NCI-H82 treated with DMSO at 0.1 percent for 48 hours (cell line): ENCODE measurements around the gene XYLB.
"Not testable (repeated sequence)": the region's sequence is repeated elsewhere in the genome, so short reads cannot be mapped to it uniquely, and the experiment has no call there.

ENCODE experiments used
- DNase-seq: peaks from one replicate; lab custom pipeline; 2025; ENCODE audit not compliant: unreplicated experiment; lab: John Stamatoyannopoulos, UW

Gene XYLB

DNA sequence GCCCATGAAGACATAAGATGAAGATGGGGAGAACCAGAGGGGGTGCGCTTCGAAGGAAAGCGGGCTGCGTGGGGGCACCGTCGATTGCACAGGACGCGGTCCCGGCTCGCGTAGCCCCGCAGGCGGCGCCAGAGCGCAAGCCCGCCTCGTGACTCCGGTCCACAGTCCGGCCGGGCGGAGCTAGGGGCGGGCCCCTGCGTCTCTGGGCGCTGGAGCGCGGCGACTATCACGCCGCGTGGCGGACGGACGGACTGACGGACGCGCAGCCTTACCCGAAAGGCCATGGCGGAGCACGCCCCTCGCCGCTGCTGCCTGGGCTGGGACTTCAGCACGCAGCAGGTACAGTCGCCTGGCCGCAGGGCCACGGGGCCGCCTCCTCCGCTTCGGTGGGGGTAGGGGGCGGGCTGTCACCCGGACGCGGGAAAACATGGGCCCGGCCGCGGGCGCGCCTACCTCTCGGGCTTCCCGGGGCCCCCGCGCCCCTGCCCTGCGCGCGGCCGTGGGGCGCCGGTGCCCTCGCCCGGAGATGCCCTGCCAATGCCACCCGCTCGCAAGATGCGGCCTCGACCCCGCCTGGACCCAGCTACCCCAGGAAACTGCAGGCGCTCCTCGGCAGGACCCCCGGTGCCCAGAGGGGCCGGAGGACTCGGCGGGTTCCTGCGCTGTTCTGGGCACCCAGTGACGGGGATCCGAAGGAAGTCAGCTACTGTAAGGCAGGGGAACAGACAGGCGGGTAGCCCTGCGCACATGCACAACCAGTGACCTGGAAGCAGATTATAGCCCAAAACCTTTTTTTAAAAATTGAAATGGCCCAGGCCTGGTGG lies at the start of gene XYLB:
TSS of gene XYLB (plus strand) at position 199 of the 824 bp plus-strand sequence. CDS start at position 283, 84 bp downstream.
- DNase-seq, result peak; percentile 21

DNA sequence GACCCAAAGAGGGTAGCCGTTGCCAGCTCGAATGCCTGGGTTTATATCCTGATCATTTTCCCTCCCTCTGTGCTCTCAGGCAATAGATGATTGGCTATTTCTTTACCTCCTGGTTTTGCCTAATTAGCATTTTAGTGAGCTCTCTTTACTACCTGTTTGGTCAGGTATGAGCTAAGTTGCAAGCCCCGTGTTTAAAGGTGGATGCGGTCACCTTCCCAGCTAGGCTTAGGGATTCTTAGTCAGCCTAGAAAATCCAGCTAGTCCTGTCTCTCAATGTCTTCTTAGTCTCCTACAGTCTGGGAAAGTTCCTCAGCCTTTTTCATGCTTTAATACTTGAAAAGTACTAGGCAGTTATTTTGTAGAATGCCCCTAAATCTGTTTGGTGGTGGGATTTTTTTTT lies 49.5 kb upstream of the XYLB start:
- not testable (repeated sequence) for DNase-seq

DNA sequence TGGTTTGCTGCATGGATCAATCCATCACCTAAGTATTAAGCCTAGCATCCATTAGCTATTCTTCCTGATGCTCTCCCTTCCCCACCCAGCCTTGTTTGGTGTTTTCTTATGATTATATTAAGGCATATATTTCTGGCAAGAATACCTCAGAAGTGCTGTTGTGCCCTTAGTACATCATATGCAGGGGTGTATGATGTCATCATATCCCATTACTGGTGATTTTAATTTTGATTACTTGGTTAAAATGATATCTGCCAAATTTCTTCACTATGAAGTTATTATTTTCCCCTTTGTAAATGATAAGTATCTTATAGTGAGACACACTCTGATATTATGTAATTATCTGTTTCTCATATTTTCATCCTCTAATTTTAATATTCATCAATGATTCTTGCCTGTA lies 49.0 kb upstream of the XYLB start:
- DNase-seq, result no peak

DNA sequence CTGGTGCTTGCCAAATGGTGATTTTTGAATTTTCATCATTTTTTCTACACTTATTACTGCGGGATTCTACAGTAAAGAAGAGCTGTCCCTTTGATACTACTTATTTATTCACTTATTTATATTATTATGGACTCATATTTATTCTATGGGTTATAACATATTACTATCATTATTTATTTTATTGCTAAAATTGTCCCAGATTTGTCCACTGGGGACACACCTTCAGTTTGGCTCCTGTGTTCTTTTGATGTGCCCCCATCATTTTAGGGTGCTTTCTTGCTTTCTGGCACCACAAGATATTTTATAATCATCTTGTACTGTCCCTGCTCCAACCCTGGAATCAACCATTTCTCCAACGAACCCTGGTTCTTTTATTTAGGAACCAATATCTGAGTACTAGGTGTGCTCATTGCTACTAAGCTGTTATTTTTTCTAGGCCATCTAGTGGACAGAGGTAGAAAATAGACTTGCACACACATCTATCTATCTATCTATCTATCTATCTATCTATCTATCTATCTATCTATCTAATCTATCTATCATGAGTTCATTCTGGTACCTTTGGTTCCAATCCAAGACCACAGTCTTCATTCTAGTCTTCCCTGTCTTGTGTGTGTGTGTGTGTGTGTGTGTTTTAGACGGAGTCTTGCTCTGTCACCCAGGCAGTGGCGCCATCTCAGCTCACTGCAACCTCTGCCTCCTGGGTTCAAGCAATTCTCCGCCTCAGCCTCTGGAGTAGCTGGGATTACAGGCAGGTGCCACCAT lies 48.5 kb upstream of the XYLB start:
- DNase-seq, result no peak

DNA sequence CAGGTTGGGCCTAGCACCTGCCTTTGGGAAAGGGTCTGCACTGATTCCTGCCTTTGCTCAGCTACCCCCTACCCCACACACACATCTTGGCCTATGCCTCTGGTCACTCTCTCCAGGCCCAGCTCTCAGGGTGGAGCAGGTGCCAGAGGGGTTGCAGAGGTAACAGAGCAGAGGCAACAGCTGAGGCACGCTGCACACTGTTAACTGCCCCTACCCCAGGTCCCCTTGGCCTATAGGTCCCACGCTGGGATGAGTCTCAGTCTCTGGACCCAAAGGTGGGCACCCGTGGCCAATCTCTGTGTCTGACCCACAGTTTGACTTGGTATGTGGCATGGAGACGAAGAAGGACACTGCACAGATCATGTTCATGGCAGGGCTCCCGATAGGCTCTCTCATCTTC lies 39.6 kb upstream of the XYLB start:
- no peak for DNase-seq

DNA sequence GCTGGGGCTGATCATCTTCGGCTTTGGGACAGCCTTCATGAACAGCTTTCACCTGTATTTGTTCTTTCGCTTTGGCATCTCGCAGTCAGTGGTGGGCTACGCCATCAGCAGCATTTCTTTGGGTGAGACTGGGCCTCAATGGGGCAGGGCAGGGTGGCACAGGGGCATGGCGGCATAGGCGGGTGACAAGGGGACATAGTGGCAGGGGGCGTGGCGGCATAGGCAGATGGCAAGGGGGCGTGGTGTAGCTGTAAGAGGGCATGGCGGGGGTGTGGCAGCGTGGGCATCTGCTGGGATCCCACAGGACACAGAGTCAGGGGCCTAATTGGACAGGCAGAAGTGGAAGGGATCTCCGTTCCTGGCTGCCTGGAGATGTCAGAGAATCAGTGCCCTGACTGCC lies 39.0 kb upstream of the XYLB start:
- no peak for DNase-seq

DNA sequence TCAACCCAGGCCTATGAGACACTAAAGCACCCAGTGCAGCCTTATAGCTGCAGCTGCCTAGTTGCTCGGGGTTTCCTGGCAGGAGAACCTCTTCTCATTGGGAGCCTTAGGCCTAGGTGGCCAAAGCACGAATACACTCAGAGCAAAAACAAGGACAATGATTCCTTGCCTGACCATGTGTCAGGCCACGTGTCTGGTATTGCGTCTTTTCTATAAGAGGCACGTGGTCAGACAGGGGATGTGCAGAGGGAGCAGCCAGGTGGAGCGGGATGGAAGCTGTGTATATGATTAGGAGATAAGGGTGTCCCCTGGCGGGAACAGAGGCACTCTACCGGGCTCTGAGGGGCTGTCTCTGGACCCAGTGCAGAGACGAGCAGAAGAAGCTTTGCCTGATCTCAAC lies 38.1 kb upstream of the XYLB start:
- DNase-seq, result no peak

DNA sequence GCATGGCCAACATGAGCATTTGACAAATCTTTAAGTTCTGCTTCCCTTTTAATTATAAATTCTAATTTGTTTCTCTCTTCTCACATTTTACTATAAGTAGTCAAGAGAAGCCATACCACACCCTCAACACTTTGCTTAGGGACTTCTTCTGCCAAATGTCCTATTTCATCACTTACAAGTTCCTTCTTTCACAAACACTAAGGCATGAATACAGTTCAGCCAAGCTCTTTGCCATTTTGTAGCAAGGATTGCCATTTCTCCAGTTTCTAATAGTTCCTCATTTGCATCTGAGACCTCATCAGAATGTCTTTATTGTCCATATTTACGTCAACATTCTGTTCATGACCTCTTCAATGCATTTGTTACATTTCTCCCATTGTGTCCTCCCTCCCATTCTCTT lies 35.1 kb upstream of the XYLB start:
- DNase-seq, result no peak

DNA sequence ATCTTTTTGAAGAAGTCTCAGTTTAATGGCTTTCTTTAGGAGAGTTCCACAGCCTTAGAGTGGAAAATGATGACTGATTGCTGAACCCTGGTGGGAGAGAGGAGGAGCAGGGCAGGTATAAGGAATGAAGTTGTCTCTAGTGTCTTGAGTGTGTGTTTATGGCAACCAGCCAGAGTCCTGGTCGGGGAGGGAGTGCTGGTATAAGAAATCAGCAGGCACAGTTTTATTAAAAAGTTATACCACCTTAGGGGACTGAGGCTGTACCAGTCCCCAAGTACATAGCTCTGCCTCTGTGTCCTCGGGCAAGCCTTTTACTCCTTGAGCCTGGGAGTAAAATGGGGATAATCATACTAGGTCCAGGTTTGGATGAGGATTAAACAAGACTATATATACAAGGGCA lies 34.6 kb upstream of the XYLB start:
- no peak for DNase-seq

DNA sequence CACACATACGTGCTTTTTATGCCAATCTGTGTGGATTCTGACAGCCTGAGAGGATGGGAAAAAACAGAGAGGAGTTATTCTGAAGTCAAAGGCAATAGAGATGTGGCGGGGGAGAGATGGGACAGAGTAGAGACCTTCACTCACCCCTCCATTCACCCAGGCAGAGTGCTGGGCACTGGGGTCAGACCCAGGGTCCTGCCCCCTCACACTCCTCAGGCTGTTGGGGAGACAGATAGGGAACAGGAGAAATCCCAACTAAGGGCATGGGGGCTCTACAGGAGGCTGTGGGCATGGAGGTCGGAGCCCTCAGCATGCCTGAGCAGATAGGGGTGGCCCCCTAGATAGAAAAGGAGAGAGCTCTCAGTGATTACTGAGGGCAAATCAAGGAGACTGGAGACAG lies 34.2 kb upstream of the XYLB start:
- no peak for DNase-seq

DNA sequence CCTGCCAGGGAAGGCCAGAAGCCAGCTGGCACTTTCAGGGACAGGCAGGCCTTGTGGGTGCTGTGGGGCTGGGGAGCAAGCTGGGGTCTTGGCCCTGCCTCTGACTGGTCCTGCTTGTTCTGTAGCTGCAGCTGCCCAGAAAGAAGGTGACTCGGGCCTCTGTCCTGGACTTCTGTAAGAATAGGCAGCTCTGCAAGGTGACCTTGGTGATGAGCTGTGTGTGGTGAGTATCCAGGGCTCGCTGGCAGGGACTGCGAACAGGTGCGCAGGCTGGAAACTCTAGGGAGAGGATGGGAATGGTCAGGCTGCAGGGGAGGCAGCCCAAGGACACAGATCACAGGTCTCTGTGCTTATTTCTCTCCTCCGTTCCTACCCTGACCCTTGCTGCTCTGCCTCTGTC lies 33.3 kb upstream of the XYLB start:
- DNase-seq, result no peak

DNA sequence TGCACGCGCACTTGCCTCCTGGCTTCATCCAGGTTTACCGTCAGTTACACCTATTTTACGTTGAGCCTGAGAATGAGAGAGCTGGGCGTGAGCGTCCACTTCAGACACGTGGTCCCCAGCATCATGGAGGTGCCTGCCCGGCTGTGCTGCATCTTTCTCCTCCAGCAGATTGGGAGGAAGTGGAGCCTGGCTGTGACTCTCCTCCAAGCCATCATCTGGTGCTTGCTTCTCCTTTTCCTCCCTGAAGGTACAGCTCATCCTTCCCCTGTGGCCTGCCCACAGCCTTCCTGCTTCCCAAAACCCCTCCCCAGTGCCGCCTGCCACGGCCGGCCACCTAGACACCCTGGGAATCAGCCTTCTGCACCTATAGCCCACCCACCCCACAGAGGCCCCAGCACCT lies 32.9 kb upstream of the XYLB start:
- DNase-seq, result no peak

DNA sequence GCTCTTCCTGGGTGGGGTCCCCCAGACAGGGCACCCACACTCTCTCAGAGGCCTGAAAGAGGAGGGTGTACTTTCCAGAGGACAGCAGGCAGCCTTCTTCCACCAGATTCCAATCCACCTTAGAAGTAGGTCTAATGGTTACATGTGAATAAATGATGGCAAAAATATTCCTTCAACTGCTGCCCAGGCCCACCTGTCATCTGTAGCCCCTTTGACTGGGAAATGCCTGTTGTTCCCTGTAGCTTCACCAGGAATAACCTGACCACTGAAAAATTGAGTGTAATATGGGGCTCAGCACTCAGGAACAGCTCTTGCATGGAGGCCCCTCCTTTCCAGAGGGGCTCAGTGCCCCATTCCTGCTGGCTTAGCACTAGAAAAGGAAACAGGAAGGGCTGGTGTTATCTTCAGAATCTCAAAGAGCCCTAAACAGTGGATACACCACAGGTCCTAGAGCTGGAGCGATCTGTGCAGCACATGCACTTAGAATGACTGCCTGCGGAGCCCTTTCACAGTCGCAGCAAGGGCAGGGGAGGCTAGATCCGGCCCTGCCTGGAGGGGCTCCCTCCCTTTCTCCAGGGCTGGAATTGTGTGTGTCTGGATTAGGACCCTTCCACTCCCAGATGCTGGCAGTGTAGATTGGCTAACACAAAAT lies 32.3 kb upstream of the XYLB start:
- no peak for DNase-seq

DNA sequence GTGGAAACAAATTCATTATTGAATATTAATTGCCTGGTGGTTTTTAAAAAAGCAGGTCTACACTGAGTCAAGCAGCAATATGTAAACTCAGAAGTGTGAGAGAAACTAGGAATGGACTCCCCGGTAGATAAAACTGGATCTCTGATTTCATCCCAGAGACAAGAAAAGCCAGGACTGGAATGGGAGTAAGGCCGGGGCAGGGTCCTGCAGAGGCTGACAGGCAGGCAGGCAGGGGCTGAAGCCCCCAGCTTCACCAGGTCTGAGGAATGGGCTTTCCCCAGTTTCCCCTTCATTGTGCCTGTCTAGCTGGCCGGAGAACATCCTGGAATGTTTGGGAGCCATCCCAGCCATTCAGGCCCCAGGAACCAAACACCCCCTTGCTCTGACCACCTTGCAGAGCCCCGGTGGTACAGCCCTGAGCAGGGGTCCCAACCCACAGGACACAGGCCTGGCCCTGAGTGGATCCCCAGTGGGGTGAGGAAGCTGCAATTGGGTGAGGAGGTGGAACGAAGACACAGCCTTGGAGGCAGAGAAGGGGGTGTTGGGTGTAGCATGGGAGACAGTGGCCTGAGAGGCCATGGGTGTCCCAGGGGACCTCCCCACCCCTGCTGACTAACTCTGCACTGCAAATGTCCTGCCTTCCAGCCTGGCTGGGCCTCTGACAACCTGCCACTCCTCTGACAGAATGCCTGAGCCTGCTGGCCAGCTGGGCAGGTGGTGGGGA lies 31.7 kb upstream of the XYLB start:
- DNase-seq, result no peak

DNA sequence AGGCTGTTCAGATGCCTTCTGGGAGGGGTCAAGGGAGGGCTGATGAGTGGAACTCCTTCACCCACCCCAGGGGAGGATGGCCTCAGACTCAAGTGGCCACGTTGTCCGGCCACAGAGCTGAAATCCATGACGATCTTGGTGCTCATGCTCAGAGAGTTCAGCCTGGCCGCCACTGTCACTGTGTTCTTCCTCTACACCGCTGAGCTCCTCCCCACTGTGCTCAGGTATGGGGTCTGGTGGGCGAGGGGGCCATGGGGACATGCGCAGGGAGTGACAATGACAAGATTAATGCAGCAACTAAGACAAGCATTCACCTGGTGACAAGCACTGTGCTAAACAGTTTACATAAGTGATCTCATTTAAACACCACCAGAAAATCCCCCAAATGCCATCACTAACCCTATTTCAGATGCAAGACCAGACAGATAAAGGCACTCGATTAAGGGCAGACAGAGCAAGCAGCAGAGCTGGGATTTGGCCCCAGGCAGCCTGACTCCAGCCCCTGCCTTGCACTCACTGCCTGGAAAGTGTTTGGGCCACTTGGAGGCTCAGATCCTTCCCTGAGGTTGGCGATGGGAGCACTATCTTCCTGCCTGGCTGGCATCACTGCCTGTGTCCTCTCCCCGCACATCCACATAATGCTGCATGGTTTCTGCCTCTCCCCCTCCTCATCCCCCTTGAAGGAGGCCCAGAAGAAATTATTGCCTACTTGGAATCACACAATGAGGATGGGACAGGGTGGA lies 30.9 kb upstream of the XYLB start:
- DNase-seq, result no peak

DNA sequence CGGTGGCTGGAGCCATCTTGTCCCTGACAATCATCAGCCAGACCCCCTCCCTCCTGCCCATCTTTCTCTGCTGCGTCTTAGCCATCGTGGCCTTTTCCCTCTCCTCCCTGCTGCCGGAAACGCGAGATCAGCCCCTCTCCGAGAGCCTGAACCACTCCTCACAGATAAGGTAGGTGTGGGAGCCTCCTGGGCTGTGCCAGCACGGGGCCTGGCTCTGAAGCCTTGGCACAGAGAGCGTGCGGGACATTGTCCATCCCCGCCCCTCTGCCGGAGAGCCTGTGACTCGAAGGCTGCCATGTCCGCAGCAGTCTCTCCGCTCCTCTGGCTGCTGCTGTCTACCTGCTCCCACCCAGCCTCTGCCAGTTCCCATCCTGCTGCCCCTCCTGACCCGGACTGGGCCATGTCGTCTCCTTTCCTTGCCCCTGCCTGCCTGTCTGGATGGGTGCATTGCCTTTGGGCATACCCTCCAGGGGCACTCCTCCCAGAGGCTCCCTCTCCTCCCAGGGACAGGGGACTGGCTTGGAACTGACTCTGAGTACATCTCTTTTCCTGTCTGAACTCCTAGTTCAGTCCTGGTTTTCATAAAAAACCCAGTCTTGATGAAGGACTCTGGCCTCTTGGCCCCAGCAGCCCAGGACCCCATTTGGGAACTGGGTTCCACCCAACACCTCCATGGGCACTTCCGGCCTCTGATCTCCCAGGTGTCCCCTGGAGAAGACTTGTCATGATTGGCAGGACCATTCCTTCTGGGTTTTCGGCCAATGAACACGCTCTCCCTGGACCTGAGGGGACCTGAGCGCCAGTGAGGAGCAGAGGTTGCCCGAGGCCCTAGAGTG lies 30.0 kb upstream of the XYLB start:
- no peak for DNase-seq

DNA sequence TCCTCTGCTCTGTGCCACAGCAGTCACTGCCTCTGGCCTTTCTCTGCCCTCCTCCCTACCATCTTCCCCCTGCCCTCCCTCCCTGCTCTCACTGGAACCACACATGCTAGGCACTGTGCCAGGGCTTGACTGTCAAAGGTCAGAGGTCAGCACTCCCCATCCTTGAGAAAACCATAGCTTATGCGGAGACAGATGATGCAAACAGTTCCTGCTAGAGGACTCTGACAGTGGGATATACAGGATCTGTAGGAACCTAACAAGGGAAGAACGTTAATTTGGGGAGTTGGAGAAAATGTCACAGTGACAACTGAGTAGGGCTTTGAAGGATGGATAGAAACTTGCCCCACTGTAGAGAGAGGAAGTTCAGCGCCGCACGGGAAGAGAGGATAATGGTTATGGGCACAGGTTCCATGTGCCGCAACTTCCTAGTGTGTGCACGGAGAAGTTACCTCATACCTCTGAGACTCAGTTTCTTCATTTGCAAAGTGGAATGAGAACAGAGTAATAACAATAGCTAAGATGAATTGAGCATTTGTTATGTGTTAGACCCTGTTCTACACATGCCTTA lies 29.3 kb upstream of the XYLB start:
- DNase-seq, result no peak

DNA sequence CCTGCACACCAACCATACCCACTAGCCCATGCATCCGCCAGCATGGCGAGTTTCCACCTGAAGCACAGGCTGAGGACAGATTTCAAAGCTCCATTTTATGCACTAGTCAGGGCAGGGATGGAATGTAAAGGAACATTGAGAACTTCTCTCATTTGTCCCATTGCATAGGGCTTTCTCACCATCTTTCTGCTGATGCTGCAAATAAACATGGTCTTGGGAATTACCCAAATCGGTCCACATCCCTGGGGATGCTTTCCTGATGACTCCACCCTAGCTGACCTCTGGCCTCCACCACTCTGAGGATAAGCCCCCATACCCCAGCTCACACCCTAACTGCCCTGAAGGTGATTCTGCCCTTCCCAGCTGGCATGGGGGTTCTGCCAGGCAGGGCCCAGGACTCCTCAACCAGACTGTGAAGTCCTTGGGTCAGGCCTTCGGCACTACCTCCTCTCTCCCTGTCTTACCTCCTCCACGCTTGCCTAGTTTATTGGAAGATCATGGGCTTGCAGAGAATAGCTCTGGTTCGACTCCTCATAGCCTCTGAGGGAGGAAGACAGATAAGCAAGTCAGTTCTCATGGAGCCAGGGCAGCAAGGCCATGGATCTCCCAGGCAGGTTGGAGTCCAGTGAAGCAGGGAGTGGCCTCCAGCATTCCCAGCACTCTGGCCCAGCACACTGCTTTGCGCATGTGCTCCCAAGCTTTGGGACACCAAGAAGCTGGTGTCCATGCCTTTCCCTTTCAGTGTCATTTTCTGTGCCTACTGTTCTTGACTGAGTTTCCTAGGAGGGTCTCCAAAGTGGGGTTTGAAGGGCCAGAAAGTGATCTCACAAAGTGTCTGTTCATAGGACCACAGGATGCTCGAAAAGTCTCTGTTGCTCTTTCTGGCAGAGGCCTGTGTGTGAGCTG lies 27.6 kb upstream of the XYLB start:
- no peak for DNase-seq
